Brain microvascular endothelial cell (primary cell): ENCODE measurements around the gene MKX.

Experiments
- DNase-seq: peaks from one replicate; pipeline ENCODE4 v3.0.0-alpha.2; 2020
- H3K27ac ChIP-seq: fragments of 250-450 bp; sonication (Bioruptor Pico); 2 replicates; pipeline ENCODE4 v1.5.1; 2020; ENCODE audit warnings: mild to moderate bottlenecking, moderate library complexity
- H3K27me3 ChIP-seq: fragments of 250-450 bp; sonication (Bioruptor Pico); replicated peaks from 2 replicates; pipeline ENCODE4 v1.5.1; 2020; ENCODE audit warnings: mild to moderate bottlenecking
- H3K36me3 ChIP-seq: fragments of 250-450 bp; sonication (Bioruptor Pico); replicated peaks from 2 replicates; pipeline ENCODE4 v1.5.1; 2020; ENCODE audit warnings: mild to moderate bottlenecking
- H3K4me3 ChIP-seq: 2 replicates; pipeline ENCODE4 v1.5.1; 2011; ENCODE audit warnings: low read depth, mild to moderate bottlenecking, control low read depth, low read length, moderate library complexity
- CTCF ChIP-seq: IDR thresholded peaks from 2 replicates; pipeline ENCODE4 v1.5.1; 2011; ENCODE audit warnings: low read depth, mild to moderate bottlenecking, moderate library complexity, low read length, control low read depth, inconsistent platforms; ENCODE audit errors: missing control alignments
- in situ Hi-C: cut with HindIII; loops from 2 replicates; pipeline ENCODE4 v1.10.0; 2017; ENCODE audit warnings: low sequenced_read_pairs, low pct_ligation_motif_present

The MKX gene

GRCh38 chr10:27720529-27720928, 25.1 kb downstream of the MKX start:
- no peak for DNase-seq
- no peak for TF ChIP-seq CTCF
- H3K27ac ChIP-seq, result no peak overlapping the region
- H3K4me3 ChIP-seq, result no peak overlapping the region
- in situ Hi-C loops, result no loop called here
- no peaks in the 10 kb centered on the region for H3K27me3 ChIP-seq
- no peaks in the 10 kb centered on the region for H3K36me3 ChIP-seq

- H3K36me3 ChIP-seq, result no peaks in the 10 kb centered on the region
- no peak overlapping the region for H3K27ac ChIP-seq
- no peak for TF ChIP-seq CTCF
- no peak for DNase-seq
- in situ Hi-C loops, result no loop called here
- H3K27me3 ChIP-seq, result no peaks in the 10 kb centered on the region
- no peak overlapping the region for H3K4me3 ChIP-seq
Observed at GRCh38 chr10:27719052-27719451, 26.6 kb downstream of the MKX start.

GRCh38 chr10:27717861-27718260, 27.8 kb downstream of the MKX start:
- Histone ChIP-seq H3K27ac (no peak overlapping the region), H3K36me3 (no peaks in the 10 kb centered on the region), H3K4me3 (no peak overlapping the region), H3K27me3 (no peaks in the 10 kb centered on the region)
- no peak for DNase-seq
- in situ Hi-C loops, result no loop called here
- TF ChIP-seq CTCF, result no peak

- no peak overlapping the region for H3K4me3 ChIP-seq
- no peaks in the 10 kb centered on the region for H3K36me3 ChIP-seq
- TF ChIP-seq CTCF, result no peak
- in situ Hi-C loops, result no loop called here
- no peaks in the 10 kb centered on the region for H3K27me3 ChIP-seq
- no peak for DNase-seq
- no peak overlapping the region for H3K27ac ChIP-seq
Observed at GRCh38 chr10:27717224-27717623, 28.4 kb downstream of the MKX start.

GRCh38 chr10:27716521-27716920, 29.1 kb downstream of the MKX start:
- DNase-seq, result no peak
- in situ Hi-C loops, result no loop called here

More at GRCh38 chr10:27716521-27716920, 29.1 kb downstream of the MKX start:
- Histone ChIP-seq H3K27ac (no peak overlapping the region), H3K27me3 (no peaks in the 10 kb centered on the region), H3K4me3 (no peak overlapping the region), H3K36me3 (no peaks in the 10 kb centered on the region)
- no peak for TF ChIP-seq CTCF
